ENCODE measurements around the gene ARL16.
A peak's percentile ranks its signal among the peaks of the same experiment; 100 is the strongest.

ARL16 gene

DNA sequence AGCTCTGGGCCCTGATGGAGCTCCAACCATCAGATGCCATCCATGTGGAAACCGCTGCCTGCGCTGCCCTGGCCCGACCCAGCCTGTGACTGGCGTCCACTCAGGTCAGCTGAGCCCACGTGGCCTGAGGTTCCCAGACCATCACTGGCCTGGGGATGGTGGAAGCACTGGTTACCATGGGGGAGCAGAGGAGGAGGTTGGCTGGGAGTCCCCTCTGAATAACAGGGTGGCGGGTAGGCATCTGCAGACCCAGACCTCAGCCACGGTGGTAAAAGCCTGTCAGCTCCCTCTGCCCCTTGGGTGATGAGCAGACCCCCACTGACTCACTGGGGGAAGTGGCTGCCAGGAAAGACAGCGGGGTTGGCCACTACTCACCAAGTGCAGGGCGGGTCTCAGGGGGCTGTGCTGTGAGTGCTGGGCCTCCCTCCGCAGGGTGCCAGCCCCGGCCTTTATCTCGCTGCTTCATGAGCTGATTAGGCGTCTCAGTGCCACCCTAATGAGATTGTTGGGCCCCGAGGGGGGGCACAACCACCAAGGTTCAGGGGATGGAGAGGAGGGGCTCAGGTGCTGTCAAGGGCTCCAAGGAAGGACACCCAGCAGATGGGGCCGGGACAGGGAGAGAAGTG, 27.4 kb downstream of the ARL16 start, which contains the start of gene PDE6G:
Gene PDE6G, minus strand, starts transcription at position 425 of the 626 bp plus-strand sequence. CDS start 3,237 bp downstream, outside the sequence.
- no peak within 1 kb of the TSS for H3K4me3 ChIP-seq (ENCODE audit: low read depth, low read length)
- TF ChIP-seq, protein P1, sequence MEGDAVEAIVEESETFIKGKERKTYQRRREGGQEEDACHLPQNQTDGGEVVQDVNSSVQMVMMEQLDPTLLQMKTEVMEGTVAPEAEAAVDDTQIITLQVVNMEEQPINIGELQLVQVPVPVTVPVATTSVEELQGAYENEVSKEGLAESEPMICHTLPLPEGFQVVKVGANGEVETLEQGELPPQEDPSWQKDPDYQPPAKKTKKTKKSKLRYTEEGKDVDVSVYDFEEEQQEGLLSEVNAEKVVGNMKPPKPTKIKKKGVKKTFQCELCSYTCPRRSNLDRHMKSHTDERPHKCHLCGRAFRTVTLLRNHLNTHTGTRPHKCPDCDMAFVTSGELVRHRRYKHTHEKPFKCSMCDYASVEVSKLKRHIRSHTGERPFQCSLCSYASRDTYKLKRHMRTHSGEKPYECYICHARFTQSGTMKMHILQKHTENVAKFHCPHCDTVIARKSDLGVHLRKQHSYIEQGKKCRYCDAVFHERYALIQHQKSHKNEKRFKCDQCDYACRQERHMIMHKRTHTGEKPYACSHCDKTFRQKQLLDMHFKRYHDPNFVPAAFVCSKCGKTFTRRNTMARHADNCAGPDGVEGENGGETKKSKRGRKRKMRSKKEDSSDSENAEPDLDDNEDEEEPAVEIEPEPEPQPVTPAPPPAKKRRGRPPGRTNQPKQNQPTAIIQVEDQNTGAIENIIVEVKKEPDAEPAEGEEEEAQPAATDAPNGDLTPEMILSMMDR (IDR thresholded peaks at IDR 0.05; ENCODE audit: low read depth, low read length): no peak
- DNase-seq (ENCODE audit: low read depth, low spot score): no peak
- in situ Hi-C loops (cut with HindIII; ENCODE audit: low sequenced_read_pairs): no loop called here

DNA sequence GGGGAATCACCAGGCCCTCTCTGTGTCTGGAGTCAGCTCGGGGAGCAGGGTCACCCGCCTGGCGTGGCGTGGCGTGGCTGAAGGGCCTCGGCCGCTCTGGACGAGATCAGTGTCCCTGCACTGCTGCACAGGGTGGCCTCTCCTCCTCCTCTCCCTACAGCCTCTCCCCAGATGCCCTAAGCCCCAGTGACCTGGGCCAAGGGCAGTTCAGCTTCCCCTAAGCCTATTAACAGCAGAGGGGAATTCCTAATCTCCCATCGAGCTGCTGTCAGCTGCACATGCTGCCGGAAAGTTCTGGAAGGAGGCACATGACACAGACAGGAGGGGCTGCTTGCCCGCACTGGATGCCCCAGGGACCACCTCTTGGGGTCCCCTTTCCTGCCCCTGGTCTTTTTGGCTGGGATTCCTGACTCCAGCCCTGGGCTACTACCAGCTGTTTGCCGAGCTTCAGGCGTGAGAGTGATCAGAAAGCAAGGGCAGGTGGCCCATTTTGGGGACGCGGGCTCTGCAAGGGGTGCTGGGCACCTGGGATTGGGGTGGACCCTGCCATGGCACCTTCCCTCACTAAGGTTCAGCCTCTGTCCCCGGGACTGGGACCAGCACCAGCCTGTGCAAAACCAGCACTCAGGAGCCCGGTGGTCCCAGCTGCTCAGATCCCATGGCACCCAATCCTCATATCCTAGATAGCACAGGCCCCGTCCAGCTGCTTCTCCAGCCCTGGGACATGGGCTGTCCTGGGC, 28.0 kb downstream of the ARL16 start:
- H3K4me3 ChIP-seq (ENCODE audit: low read depth, low read length): no peak overlapping the region
- in situ Hi-C loops (cut with HindIII; ENCODE audit: low sequenced_read_pairs): no loop called here
- no peak for DNase-seq (ENCODE audit: low read depth, low spot score)
- TF ChIP-seq, protein P1 (IDR thresholded peaks at IDR 0.05; ENCODE audit: low read depth, low read length): no peak

DNA sequence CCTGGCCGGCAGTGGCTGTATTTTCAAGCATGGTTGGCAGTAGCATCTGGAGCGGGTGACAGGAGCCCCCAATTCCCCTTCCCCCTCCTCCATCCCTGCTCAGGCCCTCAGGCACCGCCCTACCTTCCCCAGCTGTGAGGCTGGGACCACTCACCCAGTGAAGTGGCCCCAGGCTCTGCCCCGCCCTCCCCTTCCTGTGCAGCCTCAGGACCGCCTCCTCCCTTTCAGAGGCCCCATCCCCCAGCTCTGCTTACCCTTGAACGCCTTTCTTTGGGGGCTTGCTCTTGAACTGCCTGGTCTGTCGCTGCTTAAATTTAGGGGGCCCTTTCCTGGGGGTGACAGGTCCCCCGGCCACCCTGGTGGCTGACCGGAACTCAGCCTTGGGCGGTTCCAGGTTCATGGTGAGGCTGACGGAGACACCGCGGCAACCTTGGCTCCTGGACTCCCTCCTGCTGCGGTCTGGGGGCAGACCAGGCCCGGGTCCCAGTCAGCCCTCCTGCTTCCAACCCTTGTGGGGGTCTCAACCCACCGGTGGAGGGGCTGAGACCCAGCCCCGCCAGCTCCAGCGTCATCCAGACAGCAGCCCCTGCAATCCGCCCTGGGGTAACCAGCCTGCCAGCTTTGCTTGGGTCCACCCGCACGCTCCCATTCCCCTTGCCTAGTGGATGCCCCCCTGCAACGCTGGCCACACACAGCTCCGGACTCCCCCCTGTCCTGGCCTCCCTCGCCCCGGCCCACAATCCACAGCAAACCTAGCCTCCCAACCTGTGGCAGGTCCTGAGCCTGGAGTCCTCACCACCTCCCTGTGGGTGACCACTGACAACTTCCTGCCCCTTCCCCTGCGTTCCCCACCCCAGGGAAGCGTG, 30.5 kb downstream of the ARL16 start:
- no peak for DNase-seq (ENCODE audit: low read depth, low spot score)
- in situ Hi-C loops (cut with HindIII; ENCODE audit: low sequenced_read_pairs): no loop called here
- no peak overlapping the region for H3K4me3 ChIP-seq (ENCODE audit: low read depth, low read length)
- TF ChIP-seq, protein P1 (IDR thresholded peaks at IDR 0.05; ENCODE audit: low read depth, low read length): no peak

- peak; percentile 88 for DNase-seq (ENCODE audit: low read depth, low spot score)
- in situ Hi-C loops (cut with HindIII; ENCODE audit: low sequenced_read_pairs): no loop called here
- H3K4me3 ChIP-seq (ENCODE audit: low read depth, low read length): no peak overlapping the region
- TF ChIP-seq, protein P1 (IDR thresholded peaks at IDR 0.05; ENCODE audit: low read depth, low read length): no peak
These were observed 31.9 kb downstream of the ARL16 start for GRCh38 chr17:81651692-81652091.

- DNase-seq (ENCODE audit: low read depth, low spot score): no peak
- H3K4me3 ChIP-seq (ENCODE audit: low read depth, low read length): no peak overlapping the region
- TF ChIP-seq, protein P1 (IDR thresholded peaks at IDR 0.05; ENCODE audit: low read depth, low read length): no peak
- in situ Hi-C loops (cut with HindIII; ENCODE audit: low sequenced_read_pairs): no loop called here
These were observed 32.6 kb downstream of the ARL16 start for GRCh38 chr17:81650951-81651350.

- no peak overlapping the region for H3K4me3 ChIP-seq (ENCODE audit: low read depth, low read length)
- DNase-seq (ENCODE audit: low read depth, low spot score): no peak
- in situ Hi-C loops (cut with HindIII; ENCODE audit: low sequenced_read_pairs): no loop called here
- TF ChIP-seq, protein P1 (IDR thresholded peaks at IDR 0.05; ENCODE audit: low read depth, low read length): no peak
These were observed 34.9 kb downstream of the ARL16 start for GRCh38 chr17:81648707-81649085.
